Upper lobe of left lung (tissue), 6 donors: ENCODE results near the gene GPR18. TPM values are rescaled to one million over a fixed set of nuclear protein-coding genes. Genes with fewer than 3 reads are reported as not detected.

Experiments used
- ATAC-seq, 2 donors: fragments of 200-7000 bp; cut with Tn5 transposase; one replicate each; pipeline ENCODE4 v1.9.1; 2022; ENCODE audit warnings: mild to moderate bottlenecking in 2 of 2, moderate library complexity in 2 of 2; ENCODE audit not compliant: low FRiP score in 2 of 2
- DNase-seq, 2 donors: peaks; one replicate each; pipeline ENCODE4 v3.0.0-alpha.2; 2019 to 2020
- H3K27ac ChIP-seq, 4 donors: fragments of 200-600 bp; sonication (generic); one replicate each; pipeline ENCODE4 v1.5.1; 2016 to 2019
- H3K27me3 ChIP-seq, 4 donors: fragments of 200-600 bp; sonication (generic); one replicate each; pipeline ENCODE4 v1.5.1; 2017 to 2019
- H3K36me3 ChIP-seq, 4 donors: fragments of 200-600 bp; sonication (generic); one replicate each; pipeline ENCODE4 v1.5.1; 2016 to 2019
- H3K4me1 ChIP-seq, 4 donors: fragments of 200-600 bp; sonication (generic); one replicate each; pipeline ENCODE4 v1.5.1; 2018 to 2019
- H3K4me3 ChIP-seq, 4 donors: fragments of 200-600 bp; sonication (generic); one replicate each; pipeline ENCODE4 v1.5.1; 2017 to 2019; ENCODE audit warnings: mild to moderate bottlenecking in 2 of 4, moderate library complexity in 1 of 4
- H3K9me3 ChIP-seq, 4 donors: fragments of 200-600 bp; sonication (generic); one replicate each; pipeline ENCODE4 v1.5.1; 2018 to 2019
- CTCF ChIP-seq, 6 experiments: fragments of 450-650 bp in 4 of 6; fragments of 200-600 bp in 2 of 6; sonication (generic) in 2 of 6; IDR thresholded peaks; one replicate each; pipeline ENCODE4 v1.5.1; 2016 to 2019; ENCODE audit warnings: antibody characterized with exemption in 6 of 6
- EP300 ChIP-seq, 4 donors: sonication (generic); formaldehyde crosslinking; IDR thresholded peaks; one replicate each; pipeline ENCODE4 v1.5.1; 2017; ENCODE audit warnings: antibody characterized with exemption in 4 of 4, control low read depth in 2 of 4
- POLR2A ChIP-seq, 4 donors: fragments of 450-650 bp; IDR thresholded peaks; one replicate each; pipeline ENCODE4 v1.5.1; 2016 to 2017; ENCODE audit warnings: antibody characterized with exemption in 4 of 4, mild to moderate bottlenecking in 2 of 4
- POLR2AphosphoS5 ChIP-seq, 2 donors: sonication (generic); formaldehyde crosslinking; IDR thresholded peaks; one replicate each; pipeline ENCODE4 v1.5.1; 2017; ENCODE audit warnings: antibody characterized with exemption in 2 of 2
- WGBS, 2 donors: methylation state at CpG; one replicate each; pipeline ENCODE4 v1.1.5; 2017 to 2018; 5-methylcytosine and 5-hydroxymethylcytosine counted together
- total RNA-seq, 6 donors: library from RNA; depleted of rRNA in 4 of 6; stranded (reverse); fragments of >200 nt in 4 of 6; gene quantifications; one replicate each; pipeline versions ENCODE4 v1.1.0 to v1.2.1, GENCODE V29; 2016 to 2021
- donor health status: DM: no; HTN: no; CAD: no; lungs with moderate emphysema.
- donor health status: DM: no; HTN: yes; CAD: no; lungs with severe emphysema.

The GPR18 gene
- total RNA-seq, 6 donors from 2014 or later = 0.52 to 0.94 TPM; not detected in 4

- Histone ChIP-seq H3K36me3 (no peaks in the 10 kb centered on the region), H3K27me3 (no peaks in the 10 kb centered on the region), H3K4me3 (no peak overlapping the region), H3K9me3 (no peaks in the 10 kb centered on the region), H3K27ac (no peak overlapping the region), H3K4me1 (peaks cover 31 to 66% (median 46%) of the 10 kb centered on the region in 4 donors)
- TF ChIP-seq POLR2AphosphoS5 (IDR thresholded peaks at IDR 0.05) = no peak
- TF ChIP-seq EP300 (IDR thresholded peaks at IDR 0.05) = no peak
- TF ChIP-seq POLR2A (IDR thresholded peaks at IDR 0.05) = no peak
- TF ChIP-seq CTCF (IDR thresholded peaks at IDR 0.05) = no peak
- DNase-seq (no peak), ATAC-seq (no peak)
- 93 to 95% methylated on average over 8 of the region's 8 CpGs for WGBS, 2 donors
These were observed 36.5 kb downstream of the GPR18 start for GRCh38 chr13:99221567-99222239.

- ATAC-seq (no peak), DNase-seq (no peak)
- peaks cover 24 to 55% (median 41%) of the 10 kb centered on the region in 4 donors for H3K4me1 ChIP-seq
These were observed 37.8 kb downstream of the GPR18 start for GRCh38 chr13:99220199-99220935.

GRCh38 chr13:99218969-99219368 is 39.2 kb downstream of the GPR18 start:
- Histone ChIP-seq H3K27ac (no peak overlapping the region), H3K4me3 (no peak overlapping the region), H3K36me3 (no peaks in the 10 kb centered on the region), H3K4me1 (peaks cover 21 to 45% (median 36%) of the 10 kb centered on the region in 4 donors), H3K9me3 (no peaks in the 10 kb centered on the region), H3K27me3 (no peaks in the 10 kb centered on the region)
- TF ChIP-seq CTCF (IDR thresholded peaks at IDR 0.05) (no peak), POLR2A (IDR thresholded peaks at IDR 0.05) (no peak), POLR2AphosphoS5 (IDR thresholded peaks at IDR 0.05) (no peak), EP300 (IDR thresholded peaks at IDR 0.05) (no peak)
- ATAC-seq = no peak
- 87 to 88% methylated on average over 2 of the region's 2 CpGs for WGBS, 2 donors
- DNase-seq = no peak

More at GRCh38 chr13:99220199-99220935, 37.8 kb downstream of the GPR18 start:
- TF ChIP-seq POLR2AphosphoS5 (IDR thresholded peaks at IDR 0.05) = no peak
- TF ChIP-seq EP300 (IDR thresholded peaks at IDR 0.05) = no peak
- no peak for TF ChIP-seq POLR2A (IDR thresholded peaks at IDR 0.05)
- Histone ChIP-seq H3K27me3 (no peaks in the 10 kb centered on the region), H3K9me3 (no peaks in the 10 kb centered on the region), H3K4me3 (no peak overlapping the region), H3K27ac (no peak overlapping the region), H3K36me3 (no peaks in the 10 kb centered on the region)
- 70 to 74% methylated on average over 6 of the region's 6 CpGs for WGBS, 2 donors

- no peak overlapping the region for H3K27ac ChIP-seq
- no peak for ATAC-seq
These were observed 39.6 kb downstream of the GPR18 start for GRCh38 chr13:99218545-99218944.

More at GRCh38 chr13:99218545-99218944, 39.6 kb downstream of the GPR18 start:
- Histone ChIP-seq H3K4me1 (peaks cover 21 to 44% (median 32%) of the 10 kb centered on the region in 4 donors), H3K4me3 (no peak overlapping the region), H3K9me3 (no peaks in the 10 kb centered on the region), H3K36me3 (no peaks in the 10 kb centered on the region), H3K27me3 (no peaks in the 10 kb centered on the region)
- no peak for TF ChIP-seq EP300 (IDR thresholded peaks at IDR 0.05)
- no peak for TF ChIP-seq POLR2AphosphoS5 (IDR thresholded peaks at IDR 0.05)
- TF ChIP-seq CTCF (IDR thresholded peaks at IDR 0.05) = no peak
- no peak for TF ChIP-seq POLR2A (IDR thresholded peaks at IDR 0.05)
- 9 to 16% methylated on average over 6 of the region's 6 CpGs for WGBS, 2 donors
- peak in 1 of 2 donors; percentile 44 for DNase-seq
